ENCODE results near the gene TBC1D16.

TBC1D16 gene

DNA sequence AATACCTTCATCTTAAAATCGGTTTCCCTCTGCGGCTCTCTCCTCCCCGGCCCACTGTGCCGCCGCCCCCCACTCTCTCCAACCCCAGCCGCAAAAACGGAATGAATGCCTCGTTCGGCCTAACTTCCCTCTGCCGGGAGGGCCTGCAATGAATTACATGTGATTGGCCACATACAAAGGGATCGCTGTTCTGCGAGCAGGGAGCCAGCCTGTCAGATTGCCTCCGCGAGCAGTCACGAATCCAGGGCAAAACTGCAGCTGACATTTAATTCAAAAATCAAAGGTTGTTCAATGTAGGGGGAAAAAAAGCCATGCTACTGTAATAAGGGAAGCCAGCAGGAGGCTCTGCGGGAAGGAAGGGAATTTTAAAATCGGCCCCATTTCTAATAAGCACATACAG lies 84.9 kb downstream of the TBC1D16 start:
- DNase-seq (ENCODE audit: low read depth): no peak

DNA sequence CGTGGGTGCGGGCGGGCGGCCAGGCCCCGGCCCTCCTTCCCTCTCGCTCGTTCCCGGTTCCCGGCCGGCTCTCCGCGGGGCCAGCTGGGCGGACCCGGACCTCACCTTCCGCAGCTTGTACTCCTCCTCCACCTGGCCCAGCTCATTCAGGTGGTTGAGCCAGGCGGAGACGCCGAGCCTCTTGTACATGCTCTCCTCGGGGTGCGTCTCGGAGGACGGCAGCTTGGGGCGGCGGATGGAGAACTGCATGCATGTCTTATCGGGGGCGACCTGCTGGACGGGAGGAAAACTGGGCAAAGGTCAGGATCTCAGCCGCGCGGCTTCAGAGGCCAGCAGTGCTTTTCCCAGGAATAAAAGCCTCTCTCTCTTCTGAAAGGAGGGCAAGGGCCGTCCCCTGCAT lies 85.4 kb downstream of the TBC1D16 start:
- DNase-seq (ENCODE audit: low read depth): no peak

DNA sequence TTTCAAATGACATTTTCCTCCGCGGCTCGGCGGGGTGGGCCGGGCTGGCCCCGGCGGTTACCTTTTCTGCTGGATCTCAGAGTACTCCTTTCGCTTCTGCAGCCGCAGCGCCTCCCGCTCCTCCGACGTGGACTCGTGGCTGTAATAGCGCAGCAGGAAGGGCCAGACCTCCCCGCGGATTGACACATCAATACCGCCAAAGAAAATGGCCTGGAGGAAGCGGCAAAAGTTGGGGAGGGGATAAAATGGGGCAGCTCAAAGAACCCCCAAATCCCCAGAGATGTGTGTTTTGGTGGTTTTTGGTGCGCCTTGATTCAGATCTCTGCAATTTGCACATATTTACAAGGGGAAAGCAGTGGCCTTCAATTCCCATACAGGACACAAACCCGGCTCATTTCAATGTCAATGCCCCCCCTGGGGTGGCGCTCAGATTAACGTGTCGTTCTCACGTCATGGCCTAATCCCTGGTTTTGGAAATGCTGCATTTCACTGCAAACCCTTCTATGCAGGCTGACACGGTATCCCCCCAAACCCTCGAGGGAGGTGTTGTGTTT lies 85.9 kb downstream of the TBC1D16 start:
- no peak for DNase-seq (ENCODE audit: low read depth)

- DNase-seq (ENCODE audit: low read depth): no peak
Observed at GRCh38 chr17:79948945-79949655, 86.6 kb downstream of the TBC1D16 start.

DNA sequence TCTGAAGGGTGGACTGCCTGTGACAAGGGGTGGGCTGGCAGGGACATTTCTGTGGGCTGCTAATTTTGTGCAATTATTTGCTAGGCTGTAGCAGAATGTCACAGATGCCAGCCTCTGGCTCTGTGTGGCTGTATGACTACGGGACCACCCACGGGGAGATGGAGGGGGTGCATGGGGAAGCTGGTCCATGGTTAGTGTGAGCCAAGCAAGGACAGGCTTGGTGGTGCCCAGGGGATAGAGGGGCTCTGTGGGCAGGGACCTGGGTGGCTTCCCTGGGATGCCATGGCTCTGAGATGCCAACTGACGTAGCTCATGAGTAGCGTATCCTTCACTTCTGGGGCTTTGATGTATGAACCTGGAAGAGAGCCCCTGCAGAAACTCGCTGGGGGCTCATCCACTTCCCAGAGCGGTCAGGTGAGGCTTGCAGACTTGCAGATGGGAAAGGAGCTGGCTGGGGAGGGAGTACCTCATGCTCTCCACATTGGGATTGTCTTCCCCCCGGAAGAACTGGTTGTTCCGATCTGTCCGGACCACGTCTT lies 87.2 kb downstream of the TBC1D16 start:
- no peak for DNase-seq (ENCODE audit: low read depth)

- DNase-seq (ENCODE audit: low read depth): no peak
Observed at GRCh38 chr17:79947351-79948031, 88.2 kb downstream of the TBC1D16 start.

DNA sequence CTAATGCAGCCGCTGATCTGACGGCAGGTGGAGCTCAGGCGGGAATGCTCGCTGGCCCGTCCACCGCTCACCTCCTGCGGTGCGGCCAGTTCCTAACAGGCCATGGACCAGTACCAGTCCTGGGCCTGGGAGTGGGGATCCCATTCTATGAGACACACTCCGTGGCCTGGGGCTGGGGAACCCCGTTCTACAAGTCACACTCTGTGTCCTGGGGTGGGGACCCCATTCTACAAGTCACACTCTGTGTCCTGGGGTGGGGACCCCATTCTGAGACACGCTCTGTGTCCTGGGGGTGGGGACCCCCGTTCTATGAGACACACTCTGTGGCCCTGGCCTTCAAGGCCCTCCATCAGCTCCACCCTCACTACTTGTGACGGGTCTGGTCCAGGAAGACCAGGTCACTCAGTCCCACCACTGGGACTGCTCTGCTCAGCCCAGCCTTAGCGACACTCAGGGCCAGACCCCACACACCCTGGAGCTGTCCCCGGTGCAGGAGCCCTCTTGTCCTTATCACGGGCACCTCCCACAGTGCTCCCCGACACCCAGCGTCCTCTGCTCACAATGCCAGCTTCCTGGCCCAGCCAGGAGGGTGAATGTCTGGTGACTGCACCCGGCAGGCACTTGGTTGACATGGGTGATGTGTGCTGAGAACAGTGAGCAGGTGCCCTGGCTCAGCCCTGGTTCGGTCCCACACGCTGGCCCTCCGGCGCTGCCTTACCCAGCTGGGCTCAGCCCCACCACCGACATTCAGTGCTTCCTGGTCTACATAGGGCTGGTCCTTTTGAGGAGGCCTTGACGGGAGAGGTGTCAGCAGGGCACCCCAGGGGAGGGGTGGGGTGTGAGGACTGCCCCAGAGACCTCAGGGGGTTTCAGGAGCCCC lies 89.1 kb downstream of the TBC1D16 start:
- DNase-seq (ENCODE audit: low read depth): no peak

GRCh38 chr17:79945591-79946255 lies 89.9 kb downstream of the TBC1D16 start:
- DNase-seq (ENCODE audit: low read depth): no peak

GRCh38 chr17:79944821-79945391 lies 90.8 kb downstream of the TBC1D16 start:
- DNase-seq (ENCODE audit: low read depth): no peak

DNA sequence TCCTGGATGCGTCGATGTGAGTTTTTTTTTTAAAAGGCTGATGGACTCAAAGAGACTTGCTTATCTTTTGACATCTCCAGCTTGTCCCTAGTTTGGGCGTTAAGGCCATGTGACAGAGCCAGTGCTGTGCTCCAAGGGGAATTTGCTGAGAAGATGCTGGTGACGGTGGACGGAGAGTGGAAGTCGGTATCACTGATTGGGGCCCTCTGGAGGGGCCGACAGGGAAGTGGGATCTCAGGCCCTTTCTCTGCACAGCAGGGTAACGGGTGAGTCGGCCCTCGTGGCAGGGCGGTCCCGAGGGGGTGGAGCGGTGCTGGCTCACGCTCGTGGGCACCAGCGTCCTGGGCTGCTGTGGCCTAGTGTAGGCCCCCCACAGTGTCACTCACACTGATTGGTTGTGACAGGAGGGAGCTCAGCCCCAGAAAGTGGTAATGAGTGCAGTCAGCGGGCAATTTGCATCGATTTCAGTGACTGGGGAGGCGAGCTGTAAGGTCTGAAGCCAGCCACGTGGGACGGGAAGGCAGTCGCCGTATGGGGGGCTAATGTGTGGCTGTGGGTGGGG lies 91.3 kb downstream of the TBC1D16 start:
- DNase-seq (ENCODE audit: low read depth): no peak

DNA sequence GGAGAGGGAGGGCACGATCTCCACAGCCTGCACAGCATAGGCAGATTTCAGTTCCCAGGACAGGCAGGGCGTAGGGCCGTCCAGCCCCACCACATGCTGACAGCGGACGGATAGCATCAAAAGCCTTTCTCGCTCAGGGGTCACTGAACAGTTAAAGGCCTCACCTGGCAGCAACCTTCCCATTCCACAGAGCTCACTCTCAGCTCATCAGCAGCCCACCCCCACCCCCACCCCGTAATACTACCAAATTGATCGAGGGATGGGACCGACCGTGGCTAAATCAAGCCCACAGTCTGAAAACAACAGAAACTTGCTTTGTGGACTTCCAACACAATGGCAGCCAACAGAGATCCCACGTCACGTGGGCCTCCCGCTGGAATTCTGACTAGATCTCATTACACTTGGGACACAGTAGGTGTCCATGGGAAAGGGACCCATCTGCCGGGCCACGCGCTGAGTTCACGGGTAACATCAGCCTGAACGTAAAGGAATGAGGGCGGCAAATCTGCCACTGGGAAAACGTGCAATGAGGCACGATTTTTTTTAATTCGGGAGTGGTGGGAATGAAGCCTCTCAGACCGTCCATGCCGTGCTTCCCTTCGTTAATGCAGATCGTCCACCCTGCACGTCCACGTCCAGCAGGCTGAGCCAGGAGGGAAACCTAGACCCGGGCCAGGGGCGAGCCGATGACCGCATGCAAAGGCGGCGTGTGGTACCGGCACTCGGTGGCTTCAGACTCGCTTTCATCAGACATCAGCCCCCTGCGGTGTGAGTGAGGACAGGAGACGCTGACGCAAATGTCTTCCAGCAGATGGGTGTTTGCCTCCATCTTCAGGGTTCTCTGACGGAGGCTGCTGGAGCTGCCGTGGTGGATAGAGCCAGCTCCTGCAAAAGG lies 92.1 kb downstream of the TBC1D16 start:
- DNase-seq (ENCODE audit: low read depth): no peak

GRCh38 chr17:79942591-79943346 lies 92.9 kb downstream of the TBC1D16 start:
- DNase-seq (ENCODE audit: low read depth): no peak

GRCh38 chr17:79942011-79942405 lies 93.7 kb downstream of the TBC1D16 start:
- no peak for DNase-seq (ENCODE audit: low read depth)

- no peak for DNase-seq (ENCODE audit: low read depth)
Observed at GRCh38 chr17:79941088-79942010, 94.3 kb downstream of the TBC1D16 start.

- no peak for DNase-seq (ENCODE audit: low read depth)
Observed at GRCh38 chr17:79940459-79941087, 95.1 kb downstream of the TBC1D16 start.

DNA sequence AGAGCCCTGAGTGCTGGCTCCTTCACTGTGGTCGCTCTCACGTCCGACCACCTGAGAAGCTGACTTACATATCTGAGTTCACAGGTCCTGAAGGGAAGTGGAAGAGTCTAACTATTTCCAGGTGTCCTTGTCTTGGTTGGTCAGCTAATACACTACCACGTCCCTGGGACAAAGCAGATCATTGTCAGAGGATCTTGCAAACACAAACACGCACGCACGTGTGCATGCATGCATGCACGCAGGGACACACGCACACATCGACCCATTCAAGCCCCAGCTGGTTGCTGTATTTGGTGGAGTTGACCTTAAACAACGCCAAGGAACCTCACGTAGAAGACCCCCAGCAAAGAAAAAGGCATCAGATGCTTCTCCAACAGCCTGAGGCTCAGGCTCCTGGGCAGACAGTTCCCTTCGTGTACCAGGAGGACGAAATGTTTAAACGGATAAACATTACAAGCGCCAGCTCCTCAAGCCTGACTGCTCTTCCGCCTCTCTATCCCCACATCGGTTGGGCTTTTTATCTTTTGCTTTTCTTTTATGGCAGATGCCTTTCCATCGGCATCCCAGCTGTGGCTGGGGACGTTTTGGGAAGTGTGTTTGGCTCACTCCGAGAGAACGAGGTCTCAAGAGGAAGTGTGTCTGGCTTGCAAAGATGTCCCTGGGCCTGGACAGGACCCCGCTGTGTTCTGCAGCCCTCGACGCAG lies 95.8 kb downstream of the TBC1D16 start:
- DNase-seq (ENCODE audit: low read depth): no peak

DNA sequence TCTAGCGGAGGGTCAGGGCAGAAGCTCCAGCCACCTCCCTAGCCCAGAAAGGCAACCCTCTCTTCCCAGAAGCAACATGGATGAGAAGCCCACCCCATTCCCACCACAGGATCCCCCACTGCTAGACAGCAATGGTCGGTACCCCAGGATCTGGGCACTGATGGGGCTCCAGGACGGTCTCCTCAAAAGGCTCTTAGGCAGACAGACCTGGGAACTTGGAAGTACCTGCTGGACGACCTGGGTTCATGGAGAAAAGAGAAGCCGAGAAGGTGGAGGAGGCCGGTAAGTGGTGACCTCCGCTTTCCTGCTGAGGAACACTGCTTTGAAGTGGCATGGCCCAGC lies 96.6 kb downstream of the TBC1D16 start:
- DNase-seq (ENCODE audit: low read depth): no peak
